Erythroblast (primary cell): Measurements from ENCODE around the gene SERPINB1.
"Not testable (repeated sequence)": the region's sequence is repeated elsewhere in the genome, so short reads cannot be mapped to it uniquely, and the experiment has no call there.

ENCODE experiments used
- DNase-seq, 2 experiments: peaks; one replicate each; lab custom pipeline; 2025; lab: John Stamatoyannopoulos, UW
- GATA1 ChIP-seq: IDR thresholded peaks from 2 replicates; pipeline ENCODE4 v1.6.1; 2011; ENCODE audit warnings: low read depth, mild to moderate bottlenecking, control low read depth, low read length, moderate library complexity
- POLR2A ChIP-seq: IDR thresholded peaks from 2 replicates; pipeline ENCODE4 v1.6.1; 2011; ENCODE audit warnings: mild to moderate bottlenecking, low read length

The SERPINB1 gene

GRCh38 chr6:2841264-2842138, at the start of gene SERPINB1:
Gene SERPINB1 (minus strand): TSS chr6:2841863. CDS start chr6:2840586, 1,277 bp downstream.
- DNase-seq = peak; percentile 90 to 92
- TF ChIP-seq GATA1 = no peak
- peak; percentile 66 for TF ChIP-seq POLR2A

- no peak for DNase-seq
Measured at GRCh38 chr6:2890976-2891767, 49.5 kb upstream of the SERPINB1 start.

GRCh38 chr6:2885967-2886735, 44.5 kb upstream of the SERPINB1 start:
- DNase-seq = no peak
- TF ChIP-seq POLR2A (no peak), GATA1 (no peak)

More at GRCh38 chr6:2890976-2891767, 49.5 kb upstream of the SERPINB1 start:
- no peak for TF ChIP-seq GATA1
- TF ChIP-seq POLR2A = no peak

GRCh38 chr6:2884804-2885203, 43.1 kb upstream of the SERPINB1 start:
- TF ChIP-seq GATA1 (no peak), POLR2A (no peak)
- no peak for DNase-seq

DNA sequence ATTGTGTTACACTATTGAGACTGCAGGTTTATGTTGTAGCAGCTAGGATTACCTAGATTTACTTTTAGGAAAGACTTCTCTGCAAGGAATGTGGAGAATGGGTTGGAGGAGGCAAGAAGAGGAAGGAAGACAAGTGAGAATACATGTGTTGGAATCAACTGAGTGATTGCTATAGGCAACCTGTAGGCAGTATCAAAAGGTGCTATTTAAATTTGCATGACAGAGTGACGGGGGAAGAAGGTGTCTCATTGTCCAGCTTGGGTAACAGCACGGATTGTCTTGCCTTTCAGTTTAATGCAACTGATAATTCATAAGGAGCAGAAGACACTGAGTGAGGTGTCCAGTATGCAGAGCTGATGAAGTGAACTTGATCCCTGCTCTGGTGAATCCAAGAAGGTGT, 42.0 kb upstream of the SERPINB1 start:
- no peak for TF ChIP-seq GATA1
- no peak for DNase-seq

GRCh38 chr6:2881423-2881822, 39.8 kb upstream of the SERPINB1 start:
- no peak for DNase-seq

GRCh38 chr6:2880156-2880555, 38.5 kb upstream of the SERPINB1 start:
- not testable (repeated sequence) for DNase-seq

More at GRCh38 chr6:2881423-2881822, 39.8 kb upstream of the SERPINB1 start:
- no peak for TF ChIP-seq GATA1

DNA sequence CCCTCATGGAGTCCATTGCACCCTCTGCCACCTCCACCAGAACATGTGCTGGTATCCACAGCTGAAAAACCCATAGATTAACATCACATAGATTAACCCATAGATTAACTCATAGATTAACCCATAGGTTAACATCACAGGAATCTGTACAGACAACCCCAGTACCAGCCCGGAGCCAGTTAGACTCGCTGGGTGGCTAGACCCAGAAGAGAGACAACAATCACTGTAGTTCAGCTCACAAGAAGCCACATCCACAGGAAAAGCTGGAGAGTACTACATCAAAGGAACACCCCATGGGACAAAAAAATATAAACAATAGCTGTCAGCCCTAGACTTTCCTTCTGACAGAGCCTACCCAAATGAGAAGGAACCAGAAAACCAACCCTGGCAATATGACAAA, 36.3 kb upstream of the SERPINB1 start:
- TF ChIP-seq GATA1 (no peak), POLR2A (no peak)
- no peak for DNase-seq

GRCh38 chr6:2877057-2877882, 35.6 kb upstream of the SERPINB1 start:
- DNase-seq = no peak
- TF ChIP-seq GATA1 = no peak
- TF ChIP-seq POLR2A = no peak

- TF ChIP-seq GATA1 (no peak), POLR2A (no peak)
- peak; percentile 13 to 31 for DNase-seq
Measured at GRCh38 chr6:2876210-2877056, 34.8 kb upstream of the SERPINB1 start.

DNA sequence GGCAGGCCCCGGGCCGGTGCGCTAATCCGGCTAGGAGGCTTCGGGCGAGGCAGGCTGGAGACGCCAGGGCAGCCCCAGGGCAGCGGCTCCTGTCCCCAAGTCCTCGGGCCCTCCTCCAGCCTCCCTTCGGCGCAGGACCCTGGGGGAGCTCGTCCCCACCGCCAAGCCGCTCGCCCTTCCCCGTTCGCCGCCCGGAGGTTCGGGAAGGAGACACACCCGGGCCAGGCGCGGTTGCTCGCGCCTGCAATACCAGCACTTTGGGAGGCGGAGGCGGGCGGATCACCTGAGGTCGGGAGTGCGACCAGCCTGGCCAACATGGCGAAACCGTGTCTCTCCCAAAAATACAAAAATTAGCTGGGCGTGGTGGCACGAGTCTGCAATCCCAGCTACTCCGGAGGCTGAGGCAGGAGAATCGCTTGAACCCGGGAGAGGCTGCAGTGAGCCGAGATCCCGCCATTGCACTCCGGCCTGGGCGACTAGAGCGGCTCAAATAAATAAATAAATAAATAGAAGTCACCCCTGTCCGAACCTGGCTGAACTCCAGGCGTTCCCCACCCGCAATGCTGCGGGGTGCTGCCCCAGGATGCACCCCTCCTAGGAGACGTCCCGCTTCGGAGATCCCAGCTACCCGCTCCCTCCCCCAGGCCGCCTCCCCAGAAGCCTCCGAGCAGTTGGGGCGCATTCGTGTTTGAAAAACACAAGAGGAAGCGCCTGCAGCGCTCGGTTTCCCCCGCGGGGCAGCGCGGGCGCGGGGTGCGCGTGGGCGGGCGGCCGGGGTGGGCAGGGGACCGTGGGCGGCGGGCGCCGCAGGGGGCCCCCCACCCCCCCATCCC, 33.9 kb upstream of the SERPINB1 start:
- DNase-seq = peak; percentile 44 to 47
- TF ChIP-seq GATA1 (no peak), POLR2A (peak; percentile 34)
